Left renal pelvis (tissue), 4 donors: ENCODE data around the gene BCAR3. TPM values are rescaled to one million over a fixed set of nuclear protein-coding genes. Genes with fewer than 3 reads are reported as not detected.

Experiments
- DNase-seq, 4 donors: peaks; one replicate each; pipeline ENCODE4 v3.0.0-alpha.2; 2013; ENCODE audit warnings: low read depth in 4 of 4, low spot score in 3 of 4
- polyA plus RNA-seq, 4 donors: library from polyadenylated mRNA; unstranded; fragments of 120-200 nt; gene quantifications; one replicate each; pipeline ENCODE4 v1.2.1, GENCODE V29; 2013; ENCODE audit not compliant: insufficient read length in 4 of 4

The BCAR3 gene
- polyA plus RNA-seq, 4 donors: 10.5 to 30.3 (median 23.6) TPM

GRCh38 chr1:93559695-93560094, 121.9 kb downstream of the BCAR3 start:
- no peak for DNase-seq

GRCh38 chr1:93559045-93559444, 122.6 kb downstream of the BCAR3 start:
- no peak for DNase-seq

GRCh38 chr1:93556291-93556690, 125.3 kb downstream of the BCAR3 start:
- no peak for DNase-seq

GRCh38 chr1:93554883-93555872, 126.5 kb downstream of the BCAR3 start:
- no peak for DNase-seq

- peak in 3 of 4 donors; percentile 29 to 42 (median 39) for DNase-seq
Measured at GRCh38 chr1:93553886-93554490, 127.6 kb downstream of the BCAR3 start.

GRCh38 chr1:93552741-93553455, 128.7 kb downstream of the BCAR3 start:
- no peak for DNase-seq

- no peak for DNase-seq
Measured at GRCh38 chr1:93549811-93550210, 131.8 kb downstream of the BCAR3 start.

GRCh38 chr1:93549131-93549530, 132.5 kb downstream of the BCAR3 start:
- DNase-seq: no peak

GRCh38 chr1:93546162-93546863, 135.3 kb downstream of the BCAR3 start:
- DNase-seq: no peak

- no peak for DNase-seq
Measured at GRCh38 chr1:93542398-93542797, 139.2 kb downstream of the BCAR3 start.

- DNase-seq: no peak
Measured at GRCh38 chr1:93541045-93541444, 140.6 kb downstream of the BCAR3 start.

- no peak for DNase-seq
Measured at GRCh38 chr1:93537924-93538323, 143.7 kb downstream of the BCAR3 start.

- DNase-seq: no peak
Measured at GRCh38 chr1:93537396-93537795, 144.2 kb downstream of the BCAR3 start.

- DNase-seq: no peak
Measured at GRCh38 chr1:93533677-93534076, 148.0 kb downstream of the BCAR3 start.

- DNase-seq: no peak
Measured at GRCh38 chr1:93532780-93533378, 148.8 kb downstream of the BCAR3 start.

- no peak for DNase-seq
Measured at GRCh38 chr1:93531193-93531592, 150.4 kb downstream of the BCAR3 start.

- no peak for DNase-seq
Measured at GRCh38 chr1:93528412-93528811, 153.2 kb downstream of the BCAR3 start.

GRCh38 chr1:93526431-93526830, 155.2 kb downstream of the BCAR3 start:
- no peak for DNase-seq

- no peak for DNase-seq
Measured at GRCh38 chr1:93525431-93525830, 156.2 kb downstream of the BCAR3 start.

- DNase-seq: no peak
Measured at GRCh38 chr1:93522721-93523120, 158.9 kb downstream of the BCAR3 start.
